HG02973 (cell line): ENCODE results near the gene SLCO1B1.
"Not testable (repeated sequence)": the region's sequence is repeated elsewhere in the genome, so short reads cannot be mapped to it uniquely, and the experiment has no call there.

Experiments used
- ATAC-seq: cut with Tn5 transposase; IDR thresholded peaks from one replicate; pipeline ENCODE4 v1.9.1; 2021; ENCODE audit warnings: moderate library complexity; ENCODE audit not compliant: unreplicated experiment

Gene SLCO1B1

GRCh38 chr12:21130998-21131397 is at the start of gene SLCO1B1:
Gene SLCO1B1, plus strand, starts transcription at chr12:21131194. Its CDS starts 10,381 bp downstream, at chr12:21141575.
- ATAC-seq: no peak

- not testable (repeated sequence) for ATAC-seq
Measured at GRCh38 chr12:21084753-21085152, 46.2 kb upstream of the SLCO1B1 start.

GRCh38 chr12:21111732-21112131 is 19.3 kb upstream of the SLCO1B1 start:
- no peak for ATAC-seq

- no peak for ATAC-seq
Measured at GRCh38 chr12:21113266-21113665, 17.7 kb upstream of the SLCO1B1 start.

- ATAC-seq: no peak
Measured at GRCh38 chr12:21117995-21118394, 13.0 kb upstream of the SLCO1B1 start.

GRCh38 chr12:21118760-21119159 is 12.2 kb upstream of the SLCO1B1 start:
- ATAC-seq: no peak

GRCh38 chr12:21129351-21129750 is 1.6 kb upstream of the SLCO1B1 start:
- no peak for ATAC-seq

GRCh38 chr12:21129906-21130305 is 1.1 kb upstream of the SLCO1B1 start:
- ATAC-seq: no peak

GRCh38 chr12:21137318-21137999 is 6.5 kb downstream of the SLCO1B1 start:
- not testable (repeated sequence) for ATAC-seq

GRCh38 chr12:21138016-21138415 is 7.0 kb downstream of the SLCO1B1 start:
- ATAC-seq: no peak

- no peak for ATAC-seq
Measured at GRCh38 chr12:21144309-21144708, 13.3 kb downstream of the SLCO1B1 start.

GRCh38 chr12:21149861-21150260 is 18.9 kb downstream of the SLCO1B1 start:
- not testable (repeated sequence) for ATAC-seq

- no peak for ATAC-seq
Measured at GRCh38 chr12:21151184-21151583, 20.2 kb downstream of the SLCO1B1 start.

- ATAC-seq: no peak
Measured at GRCh38 chr12:21155522-21156351, 24.7 kb downstream of the SLCO1B1 start.

GRCh38 chr12:21165048-21165447 is 34.1 kb downstream of the SLCO1B1 start:
- no peak for ATAC-seq

- ATAC-seq: peak; percentile 56
Measured at GRCh38 chr12:21169878-21170472, 39.0 kb downstream of the SLCO1B1 start.

GRCh38 chr12:21172079-21172478 is 41.1 kb downstream of the SLCO1B1 start:
- no peak for ATAC-seq

GRCh38 chr12:21183721-21184275 is 52.8 kb downstream of the SLCO1B1 start:
- no peak for ATAC-seq

- no peak for ATAC-seq
Measured at GRCh38 chr12:21190016-21190415, 59.0 kb downstream of the SLCO1B1 start.

GRCh38 chr12:21214433-21214832 is 83.4 kb downstream of the SLCO1B1 start:
- not testable (repeated sequence) for ATAC-seq

GRCh38 chr12:21219206-21219605 is 88.2 kb downstream of the SLCO1B1 start:
- ATAC-seq: no peak
